SK-N-SH (cell line): ENCODE measurements around the gene HOXB2.

Experiments
- RXRA ChIP-seq: IDR thresholded peaks from 2 replicates; pipeline ENCODE4 v1.4.0; 2012; ENCODE audit warnings: low read depth, mild to moderate bottlenecking, borderline replicate concordance
- TF ChIP-seq, protein P1 (sequence below): fragments of 200-600 bp; sonication (generic); IDR thresholded peaks from 2 replicates; pipeline ENCODE4 v1.6.1; 2017; ENCODE audit warnings: antibody characterized with exemption, mild to moderate bottlenecking, moderate library complexity
- TF ChIP-seq, protein P2 (sequence below): IDR thresholded peaks from 2 replicates; pipeline ENCODE4 v1.4.0; 2012; ENCODE audit warnings: low read depth
- TF ChIP-seq, protein P3 (sequence below): IDR thresholded peaks from 2 replicates; pipeline ENCODE4 v1.6.1; 2012; ENCODE audit warnings: mild to moderate bottlenecking, low read depth, low read length, moderate library complexity
- TF ChIP-seq, protein P4 (sequence below): IDR thresholded peaks from 2 replicates; pipeline ENCODE4; 2012

DNA sequence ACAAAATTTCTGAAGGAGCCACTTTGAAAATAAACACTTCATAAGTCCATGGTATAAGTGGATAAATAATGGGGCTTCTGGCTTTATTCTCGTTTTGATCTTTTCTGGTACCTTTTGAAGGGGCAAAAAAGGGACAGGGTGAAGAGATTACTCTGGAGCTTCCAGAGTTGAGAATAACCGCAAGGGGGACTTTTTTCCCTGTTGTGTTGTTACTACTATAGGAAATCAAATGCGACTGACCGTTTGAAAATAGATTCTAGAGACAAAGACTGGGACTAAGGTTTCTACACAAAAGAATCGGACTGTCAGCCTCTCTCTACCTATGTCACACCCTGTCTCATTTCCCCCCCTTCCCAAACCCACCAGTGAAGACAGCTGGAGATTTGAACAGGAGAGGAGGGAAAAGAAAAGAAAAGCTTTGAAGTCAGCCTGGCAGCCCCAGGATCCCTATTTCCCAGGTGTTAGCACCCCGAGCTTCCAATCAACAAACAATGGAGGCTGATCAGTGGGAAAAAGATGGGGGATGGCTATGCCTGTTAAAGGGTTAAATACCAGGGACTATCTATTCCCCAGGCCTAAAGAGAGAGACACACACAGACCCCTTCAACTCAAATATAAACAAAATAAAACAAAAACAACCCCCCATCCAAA lies 24.9 kb upstream of the HOXB2 start:
- TF ChIP-seq, protein P1, sequence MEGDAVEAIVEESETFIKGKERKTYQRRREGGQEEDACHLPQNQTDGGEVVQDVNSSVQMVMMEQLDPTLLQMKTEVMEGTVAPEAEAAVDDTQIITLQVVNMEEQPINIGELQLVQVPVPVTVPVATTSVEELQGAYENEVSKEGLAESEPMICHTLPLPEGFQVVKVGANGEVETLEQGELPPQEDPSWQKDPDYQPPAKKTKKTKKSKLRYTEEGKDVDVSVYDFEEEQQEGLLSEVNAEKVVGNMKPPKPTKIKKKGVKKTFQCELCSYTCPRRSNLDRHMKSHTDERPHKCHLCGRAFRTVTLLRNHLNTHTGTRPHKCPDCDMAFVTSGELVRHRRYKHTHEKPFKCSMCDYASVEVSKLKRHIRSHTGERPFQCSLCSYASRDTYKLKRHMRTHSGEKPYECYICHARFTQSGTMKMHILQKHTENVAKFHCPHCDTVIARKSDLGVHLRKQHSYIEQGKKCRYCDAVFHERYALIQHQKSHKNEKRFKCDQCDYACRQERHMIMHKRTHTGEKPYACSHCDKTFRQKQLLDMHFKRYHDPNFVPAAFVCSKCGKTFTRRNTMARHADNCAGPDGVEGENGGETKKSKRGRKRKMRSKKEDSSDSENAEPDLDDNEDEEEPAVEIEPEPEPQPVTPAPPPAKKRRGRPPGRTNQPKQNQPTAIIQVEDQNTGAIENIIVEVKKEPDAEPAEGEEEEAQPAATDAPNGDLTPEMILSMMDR = peak; percentile 15; the same call in 1 of the 2 replicates
- TF ChIP-seq, protein P2, sequence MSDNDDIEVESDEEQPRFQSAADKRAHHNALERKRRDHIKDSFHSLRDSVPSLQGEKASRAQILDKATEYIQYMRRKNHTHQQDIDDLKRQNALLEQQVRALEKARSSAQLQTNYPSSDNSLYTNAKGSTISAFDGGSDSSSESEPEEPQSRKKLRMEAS = no peak
- no peak for TF ChIP-seq RXRA
- TF ChIP-seq, protein P3, sequence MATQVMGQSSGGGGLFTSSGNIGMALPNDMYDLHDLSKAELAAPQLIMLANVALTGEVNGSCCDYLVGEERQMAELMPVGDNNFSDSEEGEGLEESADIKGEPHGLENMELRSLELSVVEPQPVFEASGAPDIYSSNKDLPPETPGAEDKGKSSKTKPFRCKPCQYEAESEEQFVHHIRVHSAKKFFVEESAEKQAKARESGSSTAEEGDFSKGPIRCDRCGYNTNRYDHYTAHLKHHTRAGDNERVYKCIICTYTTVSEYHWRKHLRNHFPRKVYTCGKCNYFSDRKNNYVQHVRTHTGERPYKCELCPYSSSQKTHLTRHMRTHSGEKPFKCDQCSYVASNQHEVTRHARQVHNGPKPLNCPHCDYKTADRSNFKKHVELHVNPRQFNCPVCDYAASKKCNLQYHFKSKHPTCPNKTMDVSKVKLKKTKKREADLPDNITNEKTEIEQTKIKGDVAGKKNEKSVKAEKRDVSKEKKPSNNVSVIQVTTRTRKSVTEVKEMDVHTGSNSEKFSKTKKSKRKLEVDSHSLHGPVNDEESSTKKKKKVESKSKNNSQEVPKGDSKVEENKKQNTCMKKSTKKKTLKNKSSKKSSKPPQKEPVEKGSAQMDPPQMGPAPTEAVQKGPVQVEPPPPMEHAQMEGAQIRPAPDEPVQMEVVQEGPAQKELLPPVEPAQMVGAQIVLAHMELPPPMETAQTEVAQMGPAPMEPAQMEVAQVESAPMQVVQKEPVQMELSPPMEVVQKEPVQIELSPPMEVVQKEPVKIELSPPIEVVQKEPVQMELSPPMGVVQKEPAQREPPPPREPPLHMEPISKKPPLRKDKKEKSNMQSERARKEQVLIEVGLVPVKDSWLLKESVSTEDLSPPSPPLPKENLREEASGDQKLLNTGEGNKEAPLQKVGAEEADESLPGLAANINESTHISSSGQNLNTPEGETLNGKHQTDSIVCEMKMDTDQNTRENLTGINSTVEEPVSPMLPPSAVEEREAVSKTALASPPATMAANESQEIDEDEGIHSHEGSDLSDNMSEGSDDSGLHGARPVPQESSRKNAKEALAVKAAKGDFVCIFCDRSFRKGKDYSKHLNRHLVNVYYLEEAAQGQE = no peak
- TF ChIP-seq, protein P4, sequence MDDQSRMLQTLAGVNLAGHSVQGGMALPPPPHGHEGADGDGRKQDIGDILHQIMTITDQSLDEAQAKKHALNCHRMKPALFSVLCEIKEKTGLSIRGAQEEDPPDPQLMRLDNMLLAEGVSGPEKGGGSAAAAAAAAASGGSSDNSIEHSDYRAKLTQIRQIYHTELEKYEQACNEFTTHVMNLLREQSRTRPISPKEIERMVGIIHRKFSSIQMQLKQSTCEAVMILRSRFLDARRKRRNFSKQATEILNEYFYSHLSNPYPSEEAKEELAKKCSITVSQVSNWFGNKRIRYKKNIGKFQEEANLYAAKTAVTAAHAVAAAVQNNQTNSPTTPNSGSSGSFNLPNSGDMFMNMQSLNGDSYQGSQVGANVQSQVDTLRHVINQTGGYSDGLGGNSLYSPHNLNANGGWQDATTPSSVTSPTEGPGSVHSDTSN = no peak
